Spleen (tissue), 7 donors: ENCODE measurements around the gene ATG4D.

ENCODE experiments used
- POLR2A ChIP-seq, 3 donors: fragments of 450-650 bp; IDR thresholded peaks; one replicate each; pipeline ENCODE4 v1.5.1; 2017; ENCODE audit warnings: antibody characterized with exemption in 3 of 3, mild to moderate bottlenecking in 1 of 3
- POLR2AphosphoS5 ChIP-seq, 3 donors: sonication (generic); formaldehyde crosslinking; IDR thresholded peaks; one replicate each; pipeline ENCODE4 v1.5.1; 2017; ENCODE audit warnings: antibody characterized with exemption in 3 of 3
- TF ChIP-seq, protein P1 (sequence below), 11 experiments: fragments of 200-600 bp in 7 of 11; fragments of 450-650 bp in 4 of 11; sonication (generic) in 4 of 11; IDR thresholded peaks in 8 of 11; conservative IDR thresholded peaks in 3 of 11; 1 replicate in 7 of 11; 2 replicates in 4 of 11; pipeline versions ENCODE4 v1.4.0 to v1.8.0; 2016 to 2021; ENCODE audit warnings: antibody characterized with exemption in 11 of 11, inconsistent platforms in 4 of 11, mild to moderate bottlenecking in 1 of 11
- donor health status: DM: no; HTN: no; CAD: no; lungs with moderate emphysema.
- donor health status: DM: no; HTN: no; CAD: no.
- donor health status: DM: no; HTN: no; CAD: no.

GRCh38 chr19:10517361-10517759 is 26.3 kb upstream of the ATG4D start, which contains the start of gene S1PR5:
- TF ChIP-seq, protein P1, sequence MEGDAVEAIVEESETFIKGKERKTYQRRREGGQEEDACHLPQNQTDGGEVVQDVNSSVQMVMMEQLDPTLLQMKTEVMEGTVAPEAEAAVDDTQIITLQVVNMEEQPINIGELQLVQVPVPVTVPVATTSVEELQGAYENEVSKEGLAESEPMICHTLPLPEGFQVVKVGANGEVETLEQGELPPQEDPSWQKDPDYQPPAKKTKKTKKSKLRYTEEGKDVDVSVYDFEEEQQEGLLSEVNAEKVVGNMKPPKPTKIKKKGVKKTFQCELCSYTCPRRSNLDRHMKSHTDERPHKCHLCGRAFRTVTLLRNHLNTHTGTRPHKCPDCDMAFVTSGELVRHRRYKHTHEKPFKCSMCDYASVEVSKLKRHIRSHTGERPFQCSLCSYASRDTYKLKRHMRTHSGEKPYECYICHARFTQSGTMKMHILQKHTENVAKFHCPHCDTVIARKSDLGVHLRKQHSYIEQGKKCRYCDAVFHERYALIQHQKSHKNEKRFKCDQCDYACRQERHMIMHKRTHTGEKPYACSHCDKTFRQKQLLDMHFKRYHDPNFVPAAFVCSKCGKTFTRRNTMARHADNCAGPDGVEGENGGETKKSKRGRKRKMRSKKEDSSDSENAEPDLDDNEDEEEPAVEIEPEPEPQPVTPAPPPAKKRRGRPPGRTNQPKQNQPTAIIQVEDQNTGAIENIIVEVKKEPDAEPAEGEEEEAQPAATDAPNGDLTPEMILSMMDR (IDR thresholded peaks at IDR 0.05 in 8 of 11, conservative IDR thresholded peaks at IDR 0.05 in 3 of 11), result no peak
- TF ChIP-seq POLR2A (IDR thresholded peaks at IDR 0.05) (no peak), POLR2AphosphoS5 (IDR thresholded peaks at IDR 0.05) (peak; percentile 43 to 74 (median 46))
